Central memory CD4-positive, alpha-beta T cell (primary cell): ENCODE data around the gene SBK2.
"Not testable (repeated sequence)": the region's sequence is repeated elsewhere in the genome, so short reads cannot be mapped to it uniquely, and the experiment has no call there.

Experiments used
- DNase-seq: peaks from one replicate; pipeline ENCODE4 v3.0.0; 2022

SBK2 gene

GRCh38 chr19:55500368-55500952 is 36.5 kb downstream of the SBK2 start:
- no peak for DNase-seq

- DNase-seq = no peak
These were observed 38.6 kb downstream of the SBK2 start for GRCh38 chr19:55498246-55498840.

- DNase-seq = no peak
These were observed 39.2 kb downstream of the SBK2 start for GRCh38 chr19:55497763-55498162.

GRCh38 chr19:55496820-55497219 is 40.1 kb downstream of the SBK2 start:
- DNase-seq = not testable (repeated sequence)

GRCh38 chr19:55495646-55496349 is 41.1 kb downstream of the SBK2 start:
- DNase-seq = no peak

GRCh38 chr19:55494172-55494761 is 42.7 kb downstream of the SBK2 start:
- DNase-seq = no peak

- no peak for DNase-seq
These were observed 43.2 kb downstream of the SBK2 start for GRCh38 chr19:55493645-55494171.

- DNase-seq = no peak
These were observed 43.8 kb downstream of the SBK2 start for GRCh38 chr19:55493052-55493644.

- DNase-seq = no peak
These were observed 44.5 kb downstream of the SBK2 start for GRCh38 chr19:55492362-55492944.

- DNase-seq = no peak
These were observed 45.2 kb downstream of the SBK2 start for GRCh38 chr19:55491546-55492360.

- no peak for DNase-seq
These were observed 46.2 kb downstream of the SBK2 start for GRCh38 chr19:55490478-55491432.

GRCh38 chr19:55489711-55490477 is 47.0 kb downstream of the SBK2 start:
- no peak for DNase-seq

GRCh38 chr19:55488986-55489710 is 47.8 kb downstream of the SBK2 start:
- DNase-seq = no peak

GRCh38 chr19:55487924-55488687 is 48.8 kb downstream of the SBK2 start, which contains the start of gene SSC5D:
TSS of gene SSC5D (plus strand) at chr19:55488436. CDS start at chr19:55488590, 154 bp downstream.
- DNase-seq = no peak

- no peak for DNase-seq
These were observed 49.7 kb downstream of the SBK2 start for GRCh38 chr19:55486971-55487923.

GRCh38 chr19:55486043-55486970 is 50.6 kb downstream of the SBK2 start:
- DNase-seq = no peak
